Measurements from ENCODE around the gene C16orf46.
A peak's percentile ranks its signal among the peaks of the same experiment; 100 is the strongest.

The C16orf46 gene

DNA sequence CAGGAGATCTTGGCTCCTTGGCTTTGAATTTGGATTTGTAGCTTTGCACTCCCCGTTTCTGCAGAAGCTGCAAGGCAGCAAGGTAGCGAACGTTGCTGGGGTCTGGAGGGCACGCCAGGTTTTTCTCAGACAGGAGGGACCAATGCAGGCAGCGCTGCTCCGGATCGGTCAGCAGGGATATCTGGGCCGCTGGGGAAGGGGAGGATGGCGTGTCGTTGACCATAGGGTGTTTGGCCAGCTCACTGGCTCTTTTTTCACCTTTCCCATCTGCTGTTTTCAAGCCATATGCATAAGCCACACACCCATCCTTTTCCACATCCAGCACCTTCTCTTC, 15.8 kb downstream of the C16orf46 start:
- Mint-ChIP-seq H3K27me3 (no peaks in the 10 kb centered on the region), H3K9me3 (no peaks in the 10 kb centered on the region), H3K4me3 (no peak overlapping the region), H3K36me3 (ENCODE audit: low read depth) (no peaks in the 10 kb centered on the region), H3K4me1 (no peaks in the 10 kb centered on the region), H3K27ac (no peak overlapping the region)
- no peak for ATAC-seq
- no peak for DNase-seq

- Mint-ChIP-seq H3K27ac (no peak overlapping the region), H3K36me3 (ENCODE audit: low read depth) (no peaks in the 10 kb centered on the region), H3K9me3 (no peaks in the 10 kb centered on the region), H3K4me1 (no peaks in the 10 kb centered on the region), H3K27me3 (no peaks in the 10 kb centered on the region), H3K4me3 (no peak overlapping the region)
- no peak for ATAC-seq
- no peak for DNase-seq
Measured at GRCh38 chr16:81060576-81061306, 16.3 kb downstream of the C16orf46 start.

DNA sequence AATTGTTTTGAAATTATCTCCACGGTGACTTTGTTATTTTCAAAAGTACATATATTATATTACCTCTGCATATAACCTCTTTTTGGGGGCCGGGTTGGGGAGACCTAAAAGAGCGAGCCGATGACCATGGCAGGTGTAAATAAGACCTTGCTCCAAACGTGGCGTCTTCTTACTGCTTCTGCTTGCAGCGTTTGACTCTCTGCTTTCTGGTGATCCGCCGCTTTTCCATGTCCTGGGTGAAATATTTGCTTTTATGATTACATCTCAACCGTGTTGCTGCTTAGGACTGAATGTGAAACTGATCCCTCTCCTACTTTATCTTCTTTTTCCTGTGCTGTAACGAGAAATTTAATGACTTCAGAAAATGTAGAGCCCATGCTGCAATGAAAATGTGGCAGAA, 23.3 kb downstream of the C16orf46 start:
- H3K27me3 Mint-ChIP-seq = no peaks in the 10 kb centered on the region
- ATAC-seq (no peak), DNase-seq (no peak)
- no peak overlapping the region for H3K27ac Mint-ChIP-seq
- H3K4me3 Mint-ChIP-seq = no peak overlapping the region
- H3K36me3 Mint-ChIP-seq (ENCODE audit: low read depth) = peaks cover 9% of the 10 kb centered on the region
- H3K9me3 Mint-ChIP-seq = peaks cover 19% of the 10 kb centered on the region
- no peaks in the 10 kb centered on the region for H3K4me1 Mint-ChIP-seq

DNA sequence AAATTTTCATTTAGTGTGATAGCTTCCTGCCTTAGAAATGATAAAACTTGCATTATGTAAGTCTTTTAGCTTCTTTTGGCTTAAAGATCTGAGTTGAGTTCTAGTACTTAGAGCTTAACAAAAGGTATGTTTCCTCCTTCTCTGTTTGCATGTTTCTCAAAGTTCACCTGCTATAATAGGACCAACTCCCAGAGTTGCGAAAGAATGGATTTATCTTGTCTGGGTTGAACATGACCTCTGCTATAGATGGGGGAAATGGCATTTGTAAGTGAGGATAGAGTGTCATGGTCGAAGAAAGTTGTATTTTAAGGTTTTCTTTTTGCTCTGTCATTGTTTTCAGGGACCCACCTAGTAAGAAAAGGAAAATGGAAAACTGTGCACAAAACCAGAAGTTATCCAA, 34.2 kb downstream of the C16orf46 start:
- Mint-ChIP-seq H3K27ac (peak overlapping the region; percentile 37), H3K36me3 (ENCODE audit: low read depth) (peaks cover 39% of the 10 kb centered on the region), H3K27me3 (no peaks in the 10 kb centered on the region), H3K4me1 (peaks cover 8% of the 10 kb centered on the region), H3K4me3 (no peak overlapping the region), H3K9me3 (no peaks in the 10 kb centered on the region)
- DNase-seq = no peak
- no peak for ATAC-seq

DNA sequence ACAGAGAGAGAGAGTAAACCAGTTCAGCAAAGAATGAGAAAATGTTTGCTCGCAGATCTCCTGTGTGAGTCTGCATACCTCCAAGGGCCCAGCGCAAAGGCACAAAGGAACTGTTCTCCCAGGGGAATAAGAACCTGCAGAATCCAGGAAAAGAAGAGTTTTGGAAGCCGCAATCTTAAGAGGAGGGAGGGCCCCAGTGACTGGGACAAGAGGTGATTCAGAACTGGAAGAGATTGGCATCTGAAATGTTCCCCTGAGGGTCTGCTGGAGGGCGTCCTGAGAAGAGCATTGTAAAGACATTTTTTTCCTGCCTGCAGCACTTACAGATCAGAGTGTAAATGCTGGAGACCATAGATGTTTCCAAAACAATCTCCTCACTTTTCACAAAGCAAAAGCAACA, 35.3 kb downstream of the C16orf46 start:
- Mint-ChIP-seq H3K4me3 (no peak overlapping the region), H3K4me1 (peaks cover 19% of the 10 kb centered on the region), H3K27ac (no peak overlapping the region), H3K27me3 (no peaks in the 10 kb centered on the region), H3K9me3 (no peaks in the 10 kb centered on the region), H3K36me3 (ENCODE audit: low read depth) (peaks cover 40% of the 10 kb centered on the region)
- DNase-seq = no peak
- ATAC-seq = no peak

DNA sequence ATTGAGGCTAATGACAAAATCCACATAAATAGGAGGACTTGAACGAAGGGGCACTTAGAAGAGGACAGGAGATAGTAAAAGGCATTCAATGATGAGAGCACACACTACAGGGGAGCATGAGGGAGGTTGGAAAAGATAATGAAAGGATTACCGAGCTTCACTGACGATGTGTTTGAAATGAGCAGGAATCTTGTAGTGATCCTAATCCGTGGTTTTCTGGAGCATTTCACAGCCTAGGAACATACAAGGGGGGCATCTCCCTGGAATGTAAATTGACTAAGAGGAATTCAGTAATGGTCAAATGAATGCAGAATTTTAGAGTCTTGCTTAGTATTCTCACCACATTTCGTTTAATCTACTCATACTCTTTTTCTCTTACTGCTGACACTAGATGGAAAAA, 36.2 kb downstream of the C16orf46 start:
- H3K36me3 Mint-ChIP-seq (ENCODE audit: low read depth) = peaks cover 40% of the 10 kb centered on the region
- ATAC-seq (no peak), DNase-seq (no peak)
- H3K4me1 Mint-ChIP-seq = peaks cover 21% of the 10 kb centered on the region
- H3K27ac Mint-ChIP-seq = no peak overlapping the region
- H3K4me3 Mint-ChIP-seq = no peak overlapping the region
- H3K9me3 Mint-ChIP-seq = no peaks in the 10 kb centered on the region
- no peaks in the 10 kb centered on the region for H3K27me3 Mint-ChIP-seq

GRCh38 chr16:81040131-81040530, 36.9 kb downstream of the C16orf46 start:
- no peak for ATAC-seq
- Mint-ChIP-seq H3K27ac (no peak overlapping the region), H3K27me3 (no peaks in the 10 kb centered on the region), H3K36me3 (ENCODE audit: low read depth) (peaks cover 36% of the 10 kb centered on the region), H3K4me1 (peaks cover 21% of the 10 kb centered on the region), H3K4me3 (no peak overlapping the region), H3K9me3 (no peaks in the 10 kb centered on the region)
- DNase-seq = no peak

- peaks cover 21% of the 10 kb centered on the region for H3K4me1 Mint-ChIP-seq
- peak overlapping the region; percentile 84 for H3K4me3 Mint-ChIP-seq
- DNase-seq (no peak), ATAC-seq (no peak)
- H3K27me3 Mint-ChIP-seq = no peaks in the 10 kb centered on the region
- no peak overlapping the region for H3K27ac Mint-ChIP-seq
- no peaks in the 10 kb centered on the region for H3K9me3 Mint-ChIP-seq
- H3K36me3 Mint-ChIP-seq (ENCODE audit: low read depth) = peaks cover 22% of the 10 kb centered on the region
Measured at GRCh38 chr16:81036751-81037350, 40.2 kb downstream of the C16orf46 start.

DNA sequence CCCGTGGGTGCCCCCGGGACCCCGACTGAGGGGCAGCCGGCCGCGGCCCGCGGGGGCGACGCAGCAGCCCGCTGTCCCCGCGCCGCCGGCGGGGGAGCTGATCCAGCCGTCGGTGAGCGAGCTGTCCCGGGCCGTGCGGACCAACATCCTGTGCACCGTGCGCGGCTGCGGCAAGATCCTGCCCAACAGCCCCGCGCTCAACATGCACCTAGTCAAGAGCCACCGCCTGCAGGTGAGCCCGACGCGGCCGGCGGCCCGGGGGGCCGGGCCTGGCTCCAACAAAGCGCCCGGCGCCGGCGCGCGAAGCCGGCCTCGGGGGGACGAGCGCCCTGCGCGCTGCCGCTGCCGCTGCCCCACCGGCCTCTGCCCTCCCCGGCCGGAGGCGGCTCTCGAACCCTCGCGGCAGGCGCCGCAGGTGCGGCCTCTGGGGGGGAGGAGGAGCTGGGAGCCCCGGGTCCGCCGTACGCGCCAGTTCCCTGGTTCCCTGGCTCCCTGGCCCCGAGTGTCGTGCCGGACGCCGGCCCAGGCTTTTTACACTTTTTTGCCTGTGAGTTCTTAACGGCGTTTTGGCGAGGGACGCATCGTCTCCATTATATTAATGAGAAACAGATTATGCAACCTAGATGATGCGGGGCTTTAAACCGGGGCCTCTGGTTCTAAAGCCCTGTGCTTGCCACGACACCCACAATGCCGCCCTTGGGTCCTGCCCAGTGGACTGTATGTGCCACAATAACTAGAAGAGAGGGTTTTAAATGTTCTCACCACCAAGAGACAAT, 40.9 kb downstream of the C16orf46 start:
- Mint-ChIP-seq H3K9me3 (no peaks in the 10 kb centered on the region), H3K4me1 (peaks cover 21% of the 10 kb centered on the region), H3K27ac (no peak overlapping the region), H3K36me3 (ENCODE audit: low read depth) (peaks cover 24% of the 10 kb centered on the region), H3K27me3 (no peaks in the 10 kb centered on the region), H3K4me3 (peak overlapping the region; percentile 84)
- peak; percentile 55 for ATAC-seq
- DNase-seq = peak; percentile 38

- no peaks in the 10 kb centered on the region for H3K27me3 Mint-ChIP-seq
- DNase-seq (peak; percentile 90), ATAC-seq (peak; percentile 95)
- H3K4me1 Mint-ChIP-seq = peaks cover 21% of the 10 kb centered on the region
- peak within 1 kb of the TSS; percentile 84 for H3K4me3 Mint-ChIP-seq
- H3K9me3 Mint-ChIP-seq = no peaks in the 10 kb centered on the region
- H3K36me3 Mint-ChIP-seq (ENCODE audit: low read depth) = peaks cover 25% of the 10 kb centered on the region
- peak within 1 kb of the TSS; percentile 72 for H3K27ac Mint-ChIP-seq
Measured at GRCh38 chr16:81035398-81035974, 41.6 kb downstream of the C16orf46 start, which contains the start of gene ATMIN. ATMIN (plus strand) TSS chr16:81035842; CDS start chr16:81035871, 29 bp downstream.

DNA sequence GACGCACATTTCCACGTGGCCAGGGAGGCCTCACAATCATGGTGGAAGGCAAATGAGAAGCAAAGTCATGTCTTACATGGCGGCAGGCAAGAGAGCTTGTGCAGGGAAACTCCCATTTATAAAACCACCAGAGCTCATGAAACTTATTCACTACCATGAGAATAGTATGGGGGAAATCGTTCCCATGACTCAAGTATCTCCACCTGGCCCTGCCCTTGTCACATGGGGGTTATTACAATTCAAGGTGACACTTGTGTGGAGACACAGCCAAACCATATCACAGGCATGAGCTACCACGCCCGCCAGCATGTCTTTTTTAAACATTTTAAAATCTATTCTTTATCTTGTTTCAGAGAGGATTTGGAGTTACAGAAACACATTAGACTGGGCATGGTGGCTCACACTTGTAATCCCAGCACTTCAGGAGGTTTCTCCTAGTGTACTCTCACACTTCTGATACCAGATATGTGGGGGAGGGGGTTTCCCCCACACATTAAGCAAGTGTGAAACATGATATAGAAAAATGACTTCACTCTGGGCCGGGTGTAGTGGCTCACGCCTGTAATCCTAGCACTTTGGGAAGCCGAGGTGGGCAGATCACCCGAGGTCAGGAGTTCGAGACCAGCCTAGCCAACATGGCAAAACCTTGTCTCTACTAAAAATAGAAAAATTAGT, 47.0 kb downstream of the C16orf46 start:
- H3K27me3 Mint-ChIP-seq = no peaks in the 10 kb centered on the region
- no peak overlapping the region for H3K27ac Mint-ChIP-seq
- ATAC-seq (peak; percentile 46), DNase-seq (peak; percentile 18)
- peaks cover 60% of the 10 kb centered on the region for H3K36me3 Mint-ChIP-seq (ENCODE audit: low read depth)
- peaks cover 8% of the 10 kb centered on the region for H3K9me3 Mint-ChIP-seq
- H3K4me3 Mint-ChIP-seq = no peak overlapping the region
- H3K4me1 Mint-ChIP-seq = peaks cover 6% of the 10 kb centered on the region

- Mint-ChIP-seq H3K4me1 (peaks cover 6% of the 10 kb centered on the region), H3K4me3 (no peak overlapping the region), H3K27ac (no peak overlapping the region), H3K9me3 (peaks cover 8% of the 10 kb centered on the region), H3K36me3 (ENCODE audit: low read depth) (peaks cover 74% of the 10 kb centered on the region), H3K27me3 (no peaks in the 10 kb centered on the region)
- no peak for DNase-seq
- no peak for ATAC-seq
Measured at GRCh38 chr16:81026429-81026828, 50.6 kb downstream of the C16orf46 start.

DNA sequence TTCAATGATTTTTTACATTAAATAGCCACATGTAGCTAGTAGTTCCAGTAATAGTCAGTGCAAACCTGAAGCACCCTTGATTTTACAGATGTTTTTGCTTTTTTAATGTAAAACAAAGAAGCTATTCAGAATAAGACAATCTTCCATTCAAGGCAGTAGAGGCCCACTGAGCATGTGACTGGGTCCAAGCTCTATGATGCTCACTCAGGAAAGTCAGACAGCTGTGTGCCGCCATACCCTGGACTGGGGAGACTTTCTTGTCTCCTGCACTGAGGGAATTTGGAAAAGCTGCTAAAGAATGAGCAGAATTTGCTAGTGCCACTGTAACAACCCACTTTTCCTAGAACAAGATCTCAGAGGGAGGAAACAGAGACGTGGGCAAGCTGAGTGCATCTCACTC, 58.5 kb downstream of the C16orf46 start:
- Mint-ChIP-seq H3K9me3 (no peaks in the 10 kb centered on the region), H3K4me3 (no peak overlapping the region), H3K4me1 (no peaks in the 10 kb centered on the region), H3K27ac (no peak overlapping the region), H3K36me3 (ENCODE audit: low read depth) (peaks cover 75% of the 10 kb centered on the region), H3K27me3 (no peaks in the 10 kb centered on the region)
- DNase-seq = no peak
- no peak for ATAC-seq

GRCh38 chr16:81014672-81015071, 62.4 kb downstream of the C16orf46 start:
- H3K4me3 Mint-ChIP-seq = no peak overlapping the region
- H3K27me3 Mint-ChIP-seq = no peaks in the 10 kb centered on the region
- no peak overlapping the region for H3K27ac Mint-ChIP-seq
- H3K36me3 Mint-ChIP-seq (ENCODE audit: low read depth) = peaks cover 72% of the 10 kb centered on the region
- H3K4me1 Mint-ChIP-seq = no peaks in the 10 kb centered on the region
- ATAC-seq (no peak), DNase-seq (no peak)
- no peaks in the 10 kb centered on the region for H3K9me3 Mint-ChIP-seq

Data from activated naive CD8-positive, alpha-beta T cell treated with anti-CD3 and anti-CD28 coated beads, Interleukin-2, amount 50 U/mL, for 24 hours (primary cell).